HEK293T (cell line): ENCODE results near the gene ASCC1.

Experiments
- ARNT ChIP-seq: fragments of 450-650 bp; IDR thresholded peaks from 2 replicates; pipeline ENCODE4 v1.6.1; 2017; ENCODE audit warnings: mild to moderate bottlenecking
- ELF4 ChIP-seq: fragments of 450-650 bp; IDR thresholded peaks from 2 replicates; pipeline ENCODE4 v1.6.1; 2017; ENCODE audit warnings: antibody characterized with exemption
- SUZ12 ChIP-seq: fragments of 450-650 bp; IDR thresholded peaks from 2 replicates; pipeline ENCODE4 v1.6.1; 2016; ENCODE audit warnings: mild to moderate bottlenecking

- TF ChIP-seq ARNT (no peak), ELF4 (no peak), SUZ12 (no peak)
Measured at GRCh38 chr10:72265508-72265907, 49.4 kb upstream of the ASCC1 start.
